HepG2 (cell line): Measurements from ENCODE around the gene SGK1. TPM values are rescaled to one million over a fixed set of nuclear protein-coding genes. Genes with fewer than 3 reads are reported as not detected.
A peak's percentile ranks its signal among the peaks of the same experiment; 100 is the strongest.

Experiments used
- ATAC-seq: fragments of 200-7000 bp; cut with Tn5 transposase; 3 replicates; pipeline ENCODE4 v1.9.1; 2020; ENCODE audit warnings: mild to moderate bottlenecking, moderate library complexity
- BruUV-seq: library from RNA; stranded (reverse); fragments of 400-500 nt; replicated peaks from 2 replicates; lab custom pipeline; 2021; lab: Mats Ljungman, UMichigan
- CTCF ChIA-PET: fragments of 300-600 bp; formaldehyde crosslinking; extraction: SDS; loops from one replicate; lab custom pipeline; 2021; ENCODE audit warnings: low total read pairs, inconsistent platforms, low intra/inter-chr PET ratio; lab: Yijun Ruan, JAX
- POLR2A ChIA-PET: fragments of 350-600 bp; sonication (Branson Sonifier 250); formaldehyde crosslinking; loops from one replicate; lab custom pipeline; 2020; ENCODE audit warnings: antibody characterized with exemption, inconsistent platforms; lab: Yijun Ruan, JAX
- DNase-seq: peaks from one replicate; pipeline ENCODE4 v3.0.0-alpha.2; 2015; ENCODE audit warnings: low spot score
- FAIRE-seq: peaks from 3 replicates; lab custom pipeline; 2011; peaks lifted over from hg19 to GRCh38; lab: Jason Lieb, UNC
- H2AFZ ChIP-seq: one replicate; pipeline ENCODE4 v1.6.1; 2011; ENCODE audit warnings: low read length, inconsistent platforms
- H3K27ac ChIP-seq: fragments of 300-600 bp; 3 replicates; pipeline ENCODE4 v1.8.0; 2011; ENCODE audit warnings: mixed run types, mild to moderate bottlenecking, mixed read lengths, low read length, inconsistent platforms; ENCODE audit not compliant: insufficient read depth; ENCODE audit errors: extremely low read length
- H3K27me3 ChIP-seq, 2 experiments: fragments of 200-600 bp in 1 of 2; 2 replicates in 1 of 2; 3 replicates in 1 of 2; pipeline versions ENCODE4 v1.6.0 to v1.8.0; 2011; ENCODE audit warnings: low read length in 2 of 2, mild to moderate bottlenecking in 2 of 2, moderate library complexity in 2 of 2, inconsistent platforms in 1 of 2; ENCODE audit not compliant: insufficient read depth in 2 of 2, control insufficient read depth in 1 of 2
- H3K36me3 ChIP-seq, 2 experiments: fragments of 200-600 bp in 1 of 2; replicated peaks in 1 of 2; 2 replicates in 1 of 2; 3 replicates in 1 of 2; pipeline versions ENCODE4 v1.5.1 to v1.8.0; 2011; ENCODE audit warnings: low read length in 2 of 2, inconsistent platforms in 1 of 2; ENCODE audit not compliant: insufficient read depth in 2 of 2, control insufficient read depth in 1 of 2
- H3K4me1 ChIP-seq: 2 replicates; pipeline ENCODE4 v1.5.1; 2012; ENCODE audit warnings: low read length, inconsistent platforms; ENCODE audit not compliant: insufficient read depth
- H3K4me2 ChIP-seq: 2 replicates; pipeline ENCODE4 v1.6.0; 2011; ENCODE audit warnings: low read depth, low read length, inconsistent platforms
- H3K4me3 ChIP-seq, 3 experiments: fragments of 200-600 bp in 1 of 3; sonication (generic), shearing (Covaris generic) in 1 of 3; replicated peaks in 1 of 3; 2 replicates each; pipeline ENCODE4 v1.5.1; 2011 to 2016; ENCODE audit warnings: low read length in 3 of 3, inconsistent platforms in 2 of 3, low read depth in 2 of 3, mild to moderate bottlenecking in 2 of 3, control low read depth in 1 of 3, mixed read lengths in 1 of 3; ENCODE audit not compliant: insufficient read depth in 1 of 3
- H3K79me2 ChIP-seq: one replicate; pipeline ENCODE4 v1.6.1; 2011; ENCODE audit warnings: low read length, inconsistent platforms; ENCODE audit not compliant: insufficient read depth
- H3K9ac ChIP-seq: 2 replicates; pipeline ENCODE4 v1.6.0; 2011; ENCODE audit warnings: mild to moderate bottlenecking, low read depth, low read length, inconsistent platforms; ENCODE audit not compliant: insufficient read depth
- H3K9me3 ChIP-seq: 2 replicates; pipeline ENCODE4 v1.5.1; 2012; ENCODE audit warnings: mild to moderate bottlenecking, low read length
- H4K20me1 ChIP-seq: 2 replicates; pipeline ENCODE4 v1.6.0; 2011; ENCODE audit warnings: inconsistent platforms, mild to moderate bottlenecking, low read length, moderate library complexity; ENCODE audit not compliant: insufficient read depth
- FOSL1 ChIP-seq: sonication (generic); formaldehyde crosslinking; IDR thresholded peaks from 2 replicates; pipeline ENCODE4 v1.9.0; 2021; ENCODE audit warnings: missing genetic modification reagents, borderline replicate concordance
- HNRNPUL1 ChIP-seq: fragments of 200-400 bp; formaldehyde crosslinking; IDR thresholded peaks from 2 replicates; pipeline ENCODE4 v1.6.1; 2017; ENCODE audit warnings: low read depth, mild to moderate bottlenecking, low read length, moderate library complexity
- RFXANK ChIP-seq: IDR thresholded peaks from 2 replicates; pipeline ENCODE4 v1.6.1; 2016
- SMC3 ChIP-seq: IDR thresholded peaks from 2 replicates; pipeline ENCODE4 v1.6.1; 2011; ENCODE audit warnings: low read length, improper control_type of control experiment
- STAG1 ChIP-seq: sonication (generic); formaldehyde crosslinking; IDR thresholded peaks from 2 replicates; pipeline ENCODE4 v1.4.0; 2020; ENCODE audit warnings: missing genetic modification reagents
- WGBS: methylation state at CpG from one replicate; pipeline ENCODE4 v1.1.6; 2017; ENCODE audit warnings: low lambda C conversion rate; 5-methylcytosine and 5-hydroxymethylcytosine counted together
- in situ Hi-C: cut with HindIII; loops from 2 replicates; pipeline ENCODE4 v1.10.0; 2017; ENCODE audit warnings: low pct_unique_long_range_greater_than_20kb; ENCODE audit not compliant: extremely low pct_ligation_motif_present
- intact Hi-C: fragments of 100-400 bp; cut with micrococcal nuclease; formaldehyde crosslinking; loops from one replicate; pipeline ENCODE4 v1.10.0; 2022; ENCODE audit not compliant: unreplicated experiment
- polyA plus RNA-seq, 8 experiments: library from polyadenylated mRNA; depleted of rRNA in 3 of 8; stranded (reverse) in 7 of 8; unstranded in 1 of 8; fragments of >200 nt; fragmentation: Illumina TruSeq in 4 of 8; extraction: Trizol in 4 of 8; gene quantifications; 2 replicates each; pipeline versions ENCODE4 v1.2.1 to v1.2.3, GENCODE V29; 2011 to 2016; ENCODE audit warnings: low read depth in 4 of 8, missing spikeins in 1 of 8, mixed read lengths in 1 of 8; ENCODE audit not compliant: insufficient read depth in 1 of 8
- total RNA-seq, 5 experiments: library from RNA; depleted of rRNA; stranded (reverse); fragments of >200 nt; fragmentation: Illumina TruSeq; extraction: Trizol; gene quantifications; 2 replicates each; pipeline ENCODE4 v1.2.3, GENCODE V29; 2016; ENCODE audit warnings: low read depth in 1 of 5
- TF ChIP-seq, protein P1 (sequence below): sonication (generic); formaldehyde crosslinking; IDR thresholded peaks from 2 replicates; pipeline ENCODE4 v1.5.0; 2020; ENCODE audit warnings: mild to moderate bottlenecking, missing genetic modification reagents, moderate library complexity
- TF ChIP-seq, protein P2 (sequence below): IDR thresholded peaks from 2 replicates; pipeline ENCODE4 v1.6.1; 2012; ENCODE audit warnings: low read depth, low read length, improper control_type of control experiment
- TF ChIP-seq, protein P3 (sequence below), 2 experiments: fragments of 450-650 bp in 1 of 2; sonication (generic) in 1 of 2; formaldehyde crosslinking; IDR thresholded peaks; 2 replicates each; pipeline versions ENCODE4 v1.5.0 to v1.8.0; 2020 to 2022; ENCODE audit warnings: mild to moderate bottlenecking in 1 of 2, missing genetic modification reagents in 1 of 2

The SGK1 gene
- total and polyA plus RNA-seq, 2 of the 13 experiments (the other 11 are each of a cell fraction or from before 2014, with no cell fraction given), result 56.1 to 56.2 TPM

DNA sequence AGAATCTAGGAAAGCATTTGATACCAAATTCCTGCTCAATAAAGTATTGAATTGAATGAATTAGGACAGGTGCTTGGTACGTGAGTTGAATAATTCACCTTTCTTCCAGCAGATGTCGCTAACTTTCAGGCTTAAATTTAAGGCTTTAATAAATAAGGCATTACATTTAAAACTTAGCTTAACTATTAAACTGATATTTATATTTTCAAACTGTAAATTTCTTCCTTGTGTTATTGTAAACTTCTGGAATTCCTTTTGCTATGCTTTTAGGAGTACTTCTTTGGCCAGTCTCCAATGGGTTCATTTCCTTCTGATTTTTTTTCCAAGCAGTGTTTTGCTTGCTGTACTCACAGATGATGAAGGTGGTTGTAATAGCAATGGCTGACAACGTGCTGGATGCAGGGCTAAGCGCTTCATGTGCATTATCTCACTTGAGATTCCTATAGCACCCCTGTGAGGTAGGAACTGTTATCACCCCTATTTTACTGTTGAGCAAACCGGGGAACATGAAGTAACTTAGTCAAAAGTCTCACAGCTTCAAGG is 194.2 kb downstream of the SGK1 start:
- Histone ChIP-seq H3K79me2 (no peaks in the 10 kb centered on the region), H3K4me1 (no peaks in the 10 kb centered on the region), H3K9ac (no peak overlapping the region), H4K20me1 (no peaks in the 10 kb centered on the region), H3K4me3 (no peak overlapping the region), H2AFZ (no peak overlapping the region), H3K9me3 (no peaks in the 10 kb centered on the region), H3K27me3 (no peaks in the 10 kb centered on the region), H3K4me2 (no peak overlapping the region), H3K27ac (no peak overlapping the region), H3K36me3 (no peaks in the 10 kb centered on the region)
- ATAC-seq (peak; percentile 83), DNase-seq (peak; percentile 53), FAIRE-seq (peak; percentile 51)
- 0% methylated on average over 5 of the region's 5 CpGs for WGBS
- ChIA-PET POLR2A (no interaction called here), CTCF (interaction anchor here (1.1 to 4.1 kb wide), 6 partner anchors 13 to 817 kb away, joined by 5 to 43 read pairs (median 7); no protein-coding TSS in a partner anchor)
- in situ Hi-C loops (loop anchor here (10.0 kb wide), 2 partner anchors 701 to 811 kb away; no protein-coding TSS in a partner anchor), intact Hi-C loops (loop anchor here (1.0 to 2.0 kb wide), 4 partner anchors 700 to 817 kb away; no protein-coding TSS in a partner anchor)
- no TSS peak for BruUV-seq
- TF ChIP-seq, protein P1, sequence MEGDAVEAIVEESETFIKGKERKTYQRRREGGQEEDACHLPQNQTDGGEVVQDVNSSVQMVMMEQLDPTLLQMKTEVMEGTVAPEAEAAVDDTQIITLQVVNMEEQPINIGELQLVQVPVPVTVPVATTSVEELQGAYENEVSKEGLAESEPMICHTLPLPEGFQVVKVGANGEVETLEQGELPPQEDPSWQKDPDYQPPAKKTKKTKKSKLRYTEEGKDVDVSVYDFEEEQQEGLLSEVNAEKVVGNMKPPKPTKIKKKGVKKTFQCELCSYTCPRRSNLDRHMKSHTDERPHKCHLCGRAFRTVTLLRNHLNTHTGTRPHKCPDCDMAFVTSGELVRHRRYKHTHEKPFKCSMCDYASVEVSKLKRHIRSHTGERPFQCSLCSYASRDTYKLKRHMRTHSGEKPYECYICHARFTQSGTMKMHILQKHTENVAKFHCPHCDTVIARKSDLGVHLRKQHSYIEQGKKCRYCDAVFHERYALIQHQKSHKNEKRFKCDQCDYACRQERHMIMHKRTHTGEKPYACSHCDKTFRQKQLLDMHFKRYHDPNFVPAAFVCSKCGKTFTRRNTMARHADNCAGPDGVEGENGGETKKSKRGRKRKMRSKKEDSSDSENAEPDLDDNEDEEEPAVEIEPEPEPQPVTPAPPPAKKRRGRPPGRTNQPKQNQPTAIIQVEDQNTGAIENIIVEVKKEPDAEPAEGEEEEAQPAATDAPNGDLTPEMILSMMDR (CRISPR knock-in tag), result peak; percentile 59
- TF ChIP-seq, protein P2, sequence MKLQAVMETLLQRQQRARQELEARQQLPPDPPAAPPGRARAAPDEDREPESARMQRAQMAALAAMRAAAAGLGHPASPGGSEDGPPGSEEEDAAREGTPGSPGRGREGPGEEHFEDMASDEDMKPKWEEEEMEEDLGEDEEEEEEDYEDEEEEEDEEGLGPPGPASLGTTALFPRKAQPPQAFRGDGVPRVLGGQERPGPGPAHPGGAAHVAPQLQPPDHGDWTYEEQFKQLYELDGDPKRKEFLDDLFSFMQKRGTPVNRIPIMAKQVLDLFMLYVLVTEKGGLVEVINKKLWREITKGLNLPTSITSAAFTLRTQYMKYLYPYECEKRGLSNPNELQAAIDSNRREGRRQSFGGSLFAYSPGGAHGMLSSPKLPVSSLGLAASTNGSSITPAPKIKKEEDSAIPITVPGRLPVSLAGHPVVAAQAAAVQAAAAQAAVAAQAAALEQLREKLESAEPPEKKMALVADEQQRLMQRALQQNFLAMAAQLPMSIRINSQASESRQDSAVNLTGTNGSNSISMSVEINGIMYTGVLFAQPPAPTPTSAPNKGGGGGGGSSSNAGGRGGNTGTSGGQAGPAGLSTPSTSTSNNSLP, result peak; percentile 37; the same call in 1 of the 2 replicates
- TF ChIP-seq HNRNPUL1, result no peak
- TF ChIP-seq SMC3, result peak; percentile 52
- no peak for TF ChIP-seq RFXANK (CRISPR knock-in tag)
- TF ChIP-seq, protein P3, sequence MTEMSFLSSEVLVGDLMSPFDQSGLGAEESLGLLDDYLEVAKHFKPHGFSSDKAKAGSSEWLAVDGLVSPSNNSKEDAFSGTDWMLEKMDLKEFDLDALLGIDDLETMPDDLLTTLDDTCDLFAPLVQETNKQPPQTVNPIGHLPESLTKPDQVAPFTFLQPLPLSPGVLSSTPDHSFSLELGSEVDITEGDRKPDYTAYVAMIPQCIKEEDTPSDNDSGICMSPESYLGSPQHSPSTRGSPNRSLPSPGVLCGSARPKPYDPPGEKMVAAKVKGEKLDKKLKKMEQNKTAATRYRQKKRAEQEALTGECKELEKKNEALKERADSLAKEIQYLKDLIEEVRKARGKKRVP (CRISPR knock-in tag; IDR thresholded peaks at IDR 0.05), result peak in 1 of 2 experiments; percentile 61; a peak in 2 of 4 replicates
- peak; percentile 72 for TF ChIP-seq STAG1 (CRISPR knock-in tag)
- no peak for TF ChIP-seq FOSL1 (CRISPR knock-in tag)
